Keratinocyte (primary cell): Measurements from ENCODE around the gene CALML5. TPM values are rescaled to one million over a fixed set of nuclear protein-coding genes. Genes with fewer than 3 reads are reported as not detected.

Experiments
- DNase-seq: peaks from one replicate; pipeline ENCODE4 v3.0.0-alpha.2; 2011; ENCODE audit warnings: low read depth, missing footprints, low spot score
- FAIRE-seq: peaks from 2 replicates; lab custom pipeline; 2011; peaks lifted over from hg19 to GRCh38; lab: Jason Lieb, UNC
- H2AFZ ChIP-seq: 2 replicates; pipeline ENCODE4 v1.6.0; 2012; ENCODE audit warnings: low read length, control low read depth, inconsistent platforms; ENCODE audit not compliant: control insufficient read depth
- H3K27ac ChIP-seq: 2 replicates; pipeline ENCODE4 v1.5.1; 2011; ENCODE audit warnings: low read length; ENCODE audit not compliant: control insufficient read depth, insufficient read depth
- H3K27me3 ChIP-seq: 3 replicates; pipeline ENCODE4 v1.6.0; 2011; ENCODE audit warnings: low read length; ENCODE audit not compliant: control insufficient read depth, insufficient read depth; ENCODE audit errors: extremely low read depth
- H3K36me3 ChIP-seq, 2 experiments: 2 replicates in 1 of 2; 3 replicates in 1 of 2; pipeline ENCODE4 v1.5.1; 2011; ENCODE audit warnings: low read length in 2 of 2, mild to moderate bottlenecking in 1 of 2; ENCODE audit not compliant: control insufficient read depth in 2 of 2, insufficient read depth in 2 of 2; ENCODE audit errors: extremely low read depth in 1 of 2
- H3K4me1 ChIP-seq: 3 replicates; pipeline ENCODE4 v1.5.1; 2011; ENCODE audit warnings: low read length; ENCODE audit not compliant: control insufficient read depth, insufficient read depth; ENCODE audit errors: extremely low read depth
- H3K4me2 ChIP-seq: 3 replicates; pipeline ENCODE4 v1.6.0; 2011; ENCODE audit warnings: low read depth, low read length; ENCODE audit not compliant: control insufficient read depth, insufficient read depth; ENCODE audit errors: extremely low read depth
- H3K4me3 ChIP-seq, 3 experiments: fragments of 200-600 bp in 1 of 3; sonication (generic) in 1 of 3; 2 replicates in 2 of 3; 3 replicates in 1 of 3; pipeline ENCODE4 v1.5.1; 2011 to 2016; ENCODE audit warnings: low read length in 3 of 3, mild to moderate bottlenecking in 3 of 3, control low read depth in 2 of 3, inconsistent platforms in 1 of 3, low read depth in 1 of 3, mixed read lengths in 1 of 3, mixed run types in 1 of 3, moderate library complexity in 1 of 3; ENCODE audit not compliant: control insufficient read depth in 2 of 3, insufficient read depth in 2 of 3; ENCODE audit errors: extremely low read depth in 1 of 3
- H3K79me2 ChIP-seq: 2 replicates; pipeline ENCODE4 v1.6.0; 2012; ENCODE audit warnings: low read length; ENCODE audit not compliant: control insufficient read depth, insufficient read depth
- H3K9ac ChIP-seq: 3 replicates; pipeline ENCODE4 v1.6.0; 2011; ENCODE audit warnings: low read length; ENCODE audit not compliant: control insufficient read depth, insufficient read depth; ENCODE audit errors: extremely low read depth
- H3K9me1 ChIP-seq: 3 replicates; pipeline ENCODE4 v1.6.0; 2011; ENCODE audit warnings: low read length; ENCODE audit not compliant: control insufficient read depth, insufficient read depth; ENCODE audit errors: extremely low read depth
- H3K9me3 ChIP-seq: 2 replicates; pipeline ENCODE4 v1.5.1; 2012; ENCODE audit warnings: low read depth, low read length; ENCODE audit not compliant: control insufficient read depth
- H4K20me1 ChIP-seq: 3 replicates; pipeline ENCODE4 v1.6.0; 2011; ENCODE audit warnings: low read length; ENCODE audit not compliant: control insufficient read depth, insufficient read depth; ENCODE audit errors: extremely low read depth
- CTCF ChIP-seq, 3 experiments: IDR thresholded peaks in 1 of 3; conservative IDR thresholded peaks in 1 of 3; optimal IDR thresholded peaks in 1 of 3; 2 replicates in 2 of 3; 3 replicates in 1 of 3; pipeline versions ENCODE3 to v1.5.1; 2011; ENCODE audit warnings: low read length in 3 of 3, mild to moderate bottlenecking in 3 of 3, moderate library complexity in 2 of 3, control low read depth in 1 of 3, inconsistent platforms in 1 of 3; ENCODE audit not compliant: insufficient read depth in 2 of 3; ENCODE audit errors: extremely low read depth in 1 of 3
- EZH2 ChIP-seq: IDR thresholded peaks from one replicate; pipeline ENCODE4 v1.6.1; 2012; ENCODE audit warnings: inconsistent platforms, mild to moderate bottlenecking, low read length, moderate library complexity
- dilution Hi-C: fragments of 300-500 bp; cut with MboI; formaldehyde crosslinking; loops from one replicate; pipeline ENCODE4 v1.7.0; 2020; ENCODE audit warnings: low sequenced_read_pairs; ENCODE audit not compliant: extremely low pct_ligation_motif_present
- polyA plus RNA-seq, 5 experiments: library from polyadenylated mRNA; depleted of rRNA in 3 of 5; stranded (reverse) in 3 of 5; stranded (forward) in 1 of 5; unstranded in 1 of 5; fragments of >200 nt; gene quantifications; 1 replicate in 1 of 5; 2 replicates in 3 of 5; 3 replicates in 1 of 5; pipeline versions ENCODE4 v1.2.1 to v1.2.3, GENCODE V29; 2011 to 2012; ENCODE audit warnings: missing spikeins in 2 of 5, low read depth in 1 of 5, low replicate concordance in 1 of 5

CALML5 gene
- polyA plus RNA-seq, 1 donor (not counting 4 experiments of a cell fraction or from before 2014, with no cell fraction given) = 5.7 TPM

DNA sequence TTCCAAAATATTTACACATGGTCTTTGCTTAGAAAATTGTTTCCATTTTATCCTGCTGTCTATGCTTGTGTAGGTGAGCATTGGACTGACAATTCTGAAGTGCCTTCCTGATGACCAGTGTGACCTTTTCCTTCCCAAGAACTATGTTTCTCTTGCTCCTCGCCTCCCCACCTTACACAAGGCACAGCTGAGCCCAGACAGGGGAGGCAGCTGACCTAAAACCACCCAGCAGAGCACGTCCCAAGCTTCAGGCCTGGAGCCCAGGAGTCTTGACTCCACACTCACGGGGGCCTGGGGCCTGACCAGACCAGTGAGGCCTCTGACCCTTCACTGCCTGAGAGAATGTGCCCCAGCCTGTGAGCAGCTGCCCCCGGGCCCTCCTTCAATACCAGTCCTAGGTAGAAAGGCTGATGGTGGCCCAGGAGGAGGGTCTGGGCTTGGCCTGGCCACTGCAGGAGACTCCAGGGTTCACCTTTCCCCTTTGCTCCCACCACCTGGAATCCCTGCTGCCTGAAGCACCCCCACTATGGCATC is 7.0 kb downstream of the CALML5 start:
- dilution Hi-C loops = no loop called here
- no peaks in the 10 kb centered on the region for H3K9me1 ChIP-seq
- no peaks in the 10 kb centered on the region for H3K36me3 ChIP-seq
- H3K9me3 ChIP-seq = peaks cover 2% of the 10 kb centered on the region
- no peaks in the 10 kb centered on the region for H3K79me2 ChIP-seq
- FAIRE-seq = no peak
- no peak overlapping the region for H3K27ac ChIP-seq
- no peak for TF ChIP-seq CTCF (optimal IDR thresholded peaks at IDR 0.05 in 1 of 3, IDR thresholded peaks at IDR 0.05 in 1 of 3, conservative IDR thresholded peaks at IDR 0.05 in 1 of 3; ENCODE audit: extremely low read depth in 1 of 3, insufficient read depth in 2 of 3, low read length in 3 of 3)
- TF ChIP-seq EZH2 = no peak
- H3K27me3 ChIP-seq = no peaks in the 10 kb centered on the region
- no peak overlapping the region for H3K4me2 ChIP-seq
- H3K9ac ChIP-seq = no peak overlapping the region
- DNase-seq = no peak
- no peak overlapping the region for H2AFZ ChIP-seq
- H4K20me1 ChIP-seq = no peaks in the 10 kb centered on the region
- H3K4me3 ChIP-seq = no peak overlapping the region
- peaks cover 18% of the 10 kb centered on the region for H3K4me1 ChIP-seq

DNA sequence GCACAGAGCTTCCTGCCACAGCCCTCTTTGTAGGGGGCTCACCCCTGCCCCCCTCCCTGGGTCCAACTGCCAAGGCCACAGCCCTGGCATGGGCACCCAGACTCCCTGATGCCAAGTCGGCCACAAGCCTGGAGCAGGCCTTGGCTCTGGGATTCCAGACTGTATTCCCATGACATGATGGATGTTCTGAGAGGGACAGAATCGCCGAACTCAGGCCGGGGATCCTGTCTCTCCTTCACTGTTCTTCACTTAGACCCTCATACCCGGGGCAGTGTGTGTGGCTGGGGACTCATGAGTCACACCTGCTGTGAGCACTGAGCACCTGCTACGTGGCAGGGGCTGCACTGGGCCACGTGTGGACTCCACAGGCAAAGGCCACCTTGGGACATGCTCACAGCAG is 7.9 kb downstream of the CALML5 start:
- dilution Hi-C loops = no loop called here
- peaks cover 2% of the 10 kb centered on the region for H3K9me3 ChIP-seq
- H3K4me2 ChIP-seq = no peak overlapping the region
- DNase-seq (no peak), FAIRE-seq (no peak)
- no peak overlapping the region for H2AFZ ChIP-seq
- peaks cover 18% of the 10 kb centered on the region for H3K4me1 ChIP-seq
- no peaks in the 10 kb centered on the region for H3K27me3 ChIP-seq
- no peak overlapping the region for H3K27ac ChIP-seq
- no peak for TF ChIP-seq CTCF (optimal IDR thresholded peaks at IDR 0.05 in 1 of 3, IDR thresholded peaks at IDR 0.05 in 1 of 3, conservative IDR thresholded peaks at IDR 0.05 in 1 of 3; ENCODE audit: extremely low read depth in 1 of 3, insufficient read depth in 2 of 3, low read length in 3 of 3)
- no peak for TF ChIP-seq EZH2
- no peaks in the 10 kb centered on the region for H3K9me1 ChIP-seq
- H3K79me2 ChIP-seq = no peaks in the 10 kb centered on the region
- H3K4me3 ChIP-seq = no peak overlapping the region
- H4K20me1 ChIP-seq = no peaks in the 10 kb centered on the region
- no peak overlapping the region for H3K9ac ChIP-seq
- no peaks in the 10 kb centered on the region for H3K36me3 ChIP-seq
